HepG2 (cell line): ENCODE results near the gene C2CD2. TPM values are rescaled to one million over a fixed set of nuclear protein-coding genes. Genes with fewer than 3 reads are reported as not detected.

Source experiments
- ATAC-seq: fragments of 200-7000 bp; cut with Tn5 transposase; 3 replicates; pipeline ENCODE4 v1.9.1; 2020; ENCODE audit warnings: mild to moderate bottlenecking, moderate library complexity
- BruUV-seq: library from RNA; stranded (reverse); fragments of 400-500 nt; replicated peaks from 2 replicates; lab custom pipeline; 2021; lab: Mats Ljungman, UMichigan
- CTCF ChIA-PET: fragments of 300-600 bp; formaldehyde crosslinking; extraction: SDS; loops from one replicate; lab custom pipeline; 2021; ENCODE audit warnings: low total read pairs, inconsistent platforms, low intra/inter-chr PET ratio; lab: Yijun Ruan, JAX
- POLR2A ChIA-PET: fragments of 350-600 bp; sonication (Branson Sonifier 250); formaldehyde crosslinking; loops from one replicate; lab custom pipeline; 2020; ENCODE audit warnings: antibody characterized with exemption, inconsistent platforms; lab: Yijun Ruan, JAX
- DNase-seq: peaks from one replicate; pipeline ENCODE4 v3.0.0-alpha.2; 2015; ENCODE audit warnings: low spot score
- FAIRE-seq: peaks from 3 replicates; lab custom pipeline; 2011; peaks lifted over from hg19 to GRCh38; lab: Jason Lieb, UNC
- H2AFZ ChIP-seq: one replicate; pipeline ENCODE4 v1.6.1; 2011; ENCODE audit warnings: low read length, inconsistent platforms
- H3K27ac ChIP-seq: fragments of 300-600 bp; 3 replicates; pipeline ENCODE4 v1.8.0; 2011; ENCODE audit warnings: mixed run types, mild to moderate bottlenecking, mixed read lengths, low read length, inconsistent platforms; ENCODE audit not compliant: insufficient read depth; ENCODE audit errors: extremely low read length
- H3K27me3 ChIP-seq, 2 experiments: fragments of 200-600 bp in 1 of 2; 2 replicates in 1 of 2; 3 replicates in 1 of 2; pipeline versions ENCODE4 v1.6.0 to v1.8.0; 2011; ENCODE audit warnings: low read length in 2 of 2, mild to moderate bottlenecking in 2 of 2, moderate library complexity in 2 of 2, inconsistent platforms in 1 of 2; ENCODE audit not compliant: insufficient read depth in 2 of 2, control insufficient read depth in 1 of 2
- H3K36me3 ChIP-seq, 2 experiments: fragments of 200-600 bp in 1 of 2; replicated peaks in 1 of 2; 2 replicates in 1 of 2; 3 replicates in 1 of 2; pipeline versions ENCODE4 v1.5.1 to v1.8.0; 2011; ENCODE audit warnings: low read length in 2 of 2, inconsistent platforms in 1 of 2; ENCODE audit not compliant: insufficient read depth in 2 of 2, control insufficient read depth in 1 of 2
- H3K4me1 ChIP-seq: 2 replicates; pipeline ENCODE4 v1.5.1; 2012; ENCODE audit warnings: low read length, inconsistent platforms; ENCODE audit not compliant: insufficient read depth
- H3K4me2 ChIP-seq: 2 replicates; pipeline ENCODE4 v1.6.0; 2011; ENCODE audit warnings: low read depth, low read length, inconsistent platforms
- H3K4me3 ChIP-seq, 3 experiments: fragments of 200-600 bp in 1 of 3; sonication (generic), shearing (Covaris generic) in 1 of 3; replicated peaks in 1 of 3; 2 replicates each; pipeline ENCODE4 v1.5.1; 2011 to 2016; ENCODE audit warnings: low read length in 3 of 3, inconsistent platforms in 2 of 3, low read depth in 2 of 3, mild to moderate bottlenecking in 2 of 3, control low read depth in 1 of 3, mixed read lengths in 1 of 3; ENCODE audit not compliant: insufficient read depth in 1 of 3
- H3K79me2 ChIP-seq: one replicate; pipeline ENCODE4 v1.6.1; 2011; ENCODE audit warnings: low read length, inconsistent platforms; ENCODE audit not compliant: insufficient read depth
- H3K9ac ChIP-seq: 2 replicates; pipeline ENCODE4 v1.6.0; 2011; ENCODE audit warnings: mild to moderate bottlenecking, low read depth, low read length, inconsistent platforms; ENCODE audit not compliant: insufficient read depth
- H3K9me3 ChIP-seq: 2 replicates; pipeline ENCODE4 v1.5.1; 2012; ENCODE audit warnings: mild to moderate bottlenecking, low read length
- H4K20me1 ChIP-seq: 2 replicates; pipeline ENCODE4 v1.6.0; 2011; ENCODE audit warnings: inconsistent platforms, mild to moderate bottlenecking, low read length, moderate library complexity; ENCODE audit not compliant: insufficient read depth
- ATF3 ChIP-seq: sonication (generic); formaldehyde crosslinking; IDR thresholded peaks from 2 replicates; pipeline ENCODE4 v1.4.0; 2020; ENCODE audit warnings: missing genetic modification reagents
- ELF4 ChIP-seq: sonication (generic); formaldehyde crosslinking; IDR thresholded peaks from 2 replicates; pipeline ENCODE4 v1.5.0; 2020; ENCODE audit warnings: missing genetic modification reagents, mild to moderate bottlenecking, moderate library complexity, borderline replicate concordance
- FOXK2 ChIP-seq: fragments of 450-650 bp; IDR thresholded peaks from 2 replicates; pipeline ENCODE4 v1.6.1; 2016
- GZF1 ChIP-seq: sonication (generic); formaldehyde crosslinking; IDR thresholded peaks from 2 replicates; pipeline ENCODE4 v1.5.1; 2020; ENCODE audit warnings: mild to moderate bottlenecking, missing genetic modification reagents
- HNF4G ChIP-seq, 2 experiments: sonication (generic) in 1 of 2; formaldehyde crosslinking in 1 of 2; IDR thresholded peaks; 2 replicates each; pipeline versions ENCODE4 v1.4.0 to v1.6.1; 2011 to 2020; ENCODE audit warnings: borderline replicate concordance in 2 of 2, low read depth in 2 of 2, mild to moderate bottlenecking in 2 of 2, low read length in 1 of 2, missing genetic modification reagents in 1 of 2, moderate library complexity in 1 of 2
- NFRKB ChIP-seq: fragments of 450-650 bp; IDR thresholded peaks from 2 replicates; pipeline ENCODE4 v1.6.1; 2017
- NONO ChIP-seq, 2 experiments: fragments of 450-650 bp in 1 of 2; sonication (generic) in 1 of 2; formaldehyde crosslinking in 1 of 2; IDR thresholded peaks in 1 of 2; conservative IDR thresholded peaks in 1 of 2; 2 replicates each; pipeline versions ENCODE4 v1.6.1 to v1.8.0; 2017 to 2022; ENCODE audit warnings: mild to moderate bottlenecking in 1 of 2, missing genetic modification reagents in 1 of 2, moderate library complexity in 1 of 2
- NR2F2 ChIP-seq: IDR thresholded peaks from 2 replicates; pipeline ENCODE4 v1.6.1; 2012; ENCODE audit warnings: low read depth, inconsistent platforms, borderline replicate concordance
- REL ChIP-seq: sonication (generic); formaldehyde crosslinking; conservative IDR thresholded peaks from 2 replicates; pipeline ENCODE4 v1.8.0; 2022; ENCODE audit warnings: mild to moderate bottlenecking, missing genetic modification reagents, moderate library complexity
- ZFY ChIP-seq: sonication (generic); formaldehyde crosslinking; IDR thresholded peaks from 2 replicates; pipeline ENCODE4 v1.4.0; 2020; ENCODE audit warnings: missing genetic modification reagents
- ZNF230 ChIP-seq: sonication (generic); formaldehyde crosslinking; IDR thresholded peaks from 2 replicates; pipeline ENCODE4 v1.4.0; 2020; ENCODE audit warnings: mild to moderate bottlenecking, missing genetic modification reagents
- ZNF678 ChIP-seq: sonication (generic); formaldehyde crosslinking; IDR thresholded peaks from 2 replicates; pipeline ENCODE4 v1.4.0; 2020; ENCODE audit warnings: mild to moderate bottlenecking, missing genetic modification reagents
- ZNF749 ChIP-seq: sonication (generic); formaldehyde crosslinking; IDR thresholded peaks from 2 replicates; pipeline ENCODE4 v1.8.0; 2022; ENCODE audit warnings: mild to moderate bottlenecking, missing genetic modification reagents, moderate library complexity, borderline replicate concordance
- ZNF770 ChIP-seq: sonication (generic); formaldehyde crosslinking; IDR thresholded peaks from 2 replicates; pipeline ENCODE4 v1.5.0; 2020; ENCODE audit warnings: mild to moderate bottlenecking, missing genetic modification reagents
- ZSCAN20 ChIP-seq: sonication (generic); formaldehyde crosslinking; IDR thresholded peaks from 2 replicates; pipeline ENCODE4 v1.4.0; 2020; ENCODE audit warnings: missing genetic modification reagents, mild to moderate bottlenecking, borderline replicate concordance
- WGBS: methylation state at CpG from one replicate; pipeline ENCODE4 v1.1.6; 2017; ENCODE audit warnings: low lambda C conversion rate; 5-methylcytosine and 5-hydroxymethylcytosine counted together
- in situ Hi-C: cut with HindIII; loops from 2 replicates; pipeline ENCODE4 v1.10.0; 2017; ENCODE audit warnings: low pct_unique_long_range_greater_than_20kb; ENCODE audit not compliant: extremely low pct_ligation_motif_present
- intact Hi-C: fragments of 100-400 bp; cut with micrococcal nuclease; formaldehyde crosslinking; loops from one replicate; pipeline ENCODE4 v1.10.0; 2022; ENCODE audit not compliant: unreplicated experiment
- polyA plus RNA-seq, 8 experiments: library from polyadenylated mRNA; depleted of rRNA in 3 of 8; stranded (reverse) in 7 of 8; unstranded in 1 of 8; fragments of >200 nt; fragmentation: Illumina TruSeq in 4 of 8; extraction: Trizol in 4 of 8; gene quantifications; 2 replicates each; pipeline versions ENCODE4 v1.2.1 to v1.2.3, GENCODE V29; 2011 to 2016; ENCODE audit warnings: low read depth in 4 of 8, missing spikeins in 1 of 8, mixed read lengths in 1 of 8; ENCODE audit not compliant: insufficient read depth in 1 of 8
- total RNA-seq, 5 experiments: library from RNA; depleted of rRNA; stranded (reverse); fragments of >200 nt; fragmentation: Illumina TruSeq; extraction: Trizol; gene quantifications; 2 replicates each; pipeline ENCODE4 v1.2.3, GENCODE V29; 2016; ENCODE audit warnings: low read depth in 1 of 5
- TF ChIP-seq, protein P1 (sequence below): sonication (generic); formaldehyde crosslinking; conservative IDR thresholded peaks from 2 replicates; pipeline ENCODE4 v1.4.0; 2020; ENCODE audit warnings: mild to moderate bottlenecking, missing genetic modification reagents, moderate library complexity

The C2CD2 gene
- total and polyA plus RNA-seq, 2 of the 13 experiments (the other 11 are each of a cell fraction or from before 2014, with no cell fraction given), result 12.5 to 19.7 TPM

DNA sequence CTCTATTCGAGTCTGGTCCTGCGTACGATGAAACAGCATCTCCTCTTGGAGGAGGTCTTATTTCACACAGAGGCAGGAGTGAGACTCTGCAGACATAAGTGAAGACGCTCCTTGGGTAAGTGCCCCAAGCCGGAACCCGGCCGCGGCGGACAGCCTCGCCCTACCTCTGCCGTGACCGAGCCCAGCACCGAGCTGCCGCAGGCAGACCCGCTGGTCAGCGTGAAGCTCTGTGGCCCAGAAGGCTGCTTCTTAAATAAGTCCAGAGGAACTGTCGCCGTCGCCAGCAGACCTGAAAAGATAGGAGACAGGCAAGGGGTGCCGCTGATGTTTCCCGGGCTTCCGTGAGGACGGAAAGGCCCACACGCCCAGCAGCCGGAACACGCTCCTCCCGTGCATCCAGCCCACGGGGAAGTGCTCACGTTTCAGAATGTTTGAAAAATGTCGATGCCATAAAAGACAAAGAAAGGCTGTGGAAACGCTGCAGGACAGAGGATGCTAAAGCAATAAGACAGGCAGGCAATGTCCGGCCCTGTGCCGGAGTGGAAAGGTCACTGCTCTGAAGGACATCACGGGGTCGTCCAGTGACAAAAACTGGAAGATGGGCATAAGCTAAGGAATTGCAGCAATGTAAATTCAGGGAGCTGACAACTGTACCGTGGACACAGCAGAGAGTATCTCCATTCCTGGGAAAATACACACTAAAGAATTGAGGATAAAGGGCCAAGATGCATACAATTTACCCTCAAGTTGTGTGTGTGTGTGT is 46.1 kb downstream of the C2CD2 start:
- CTCF ChIA-PET, result no interaction called here
- POLR2A ChIA-PET, result no interaction called here
- FAIRE-seq (no peak), DNase-seq (no peak), ATAC-seq (no peak)
- intact Hi-C loops (no loop called here), in situ Hi-C loops (no loop called here)
- Histone ChIP-seq H3K4me2 (no peak overlapping the region), H3K36me3 (peaks cover 1 to 44% of the 10 kb centered on the region in 2 experiments; a peak in 4 of 5 replicates), H3K27me3 (no peaks in the 10 kb centered on the region), H3K4me1 (0 out of 2 replicates have a peak, but pooled peaks cover 8% of the 10 kb centered on the region), H3K79me2 (no peaks in the 10 kb centered on the region), H2AFZ (no peak overlapping the region), H3K27ac (no peak overlapping the region), H3K4me3 (no peak overlapping the region), H3K9me3 (no peaks in the 10 kb centered on the region), H4K20me1 (no peaks in the 10 kb centered on the region), H3K9ac (no peak overlapping the region)
- 94% methylated on average over 30 of the region's 36 CpGs for WGBS
- no TSS peak for BruUV-seq
- TF ChIP-seq NFRKB (no peak), FOXK2 (no peak), HNF4G (IDR thresholded peaks at IDR 0.05; ENCODE audit: borderline replicate concordance, low read depth, low read length) (no peak), HNF4G (CRISPR knock-in tag; IDR thresholded peaks at IDR 0.05; ENCODE audit: borderline replicate concordance, low read depth) (no peak), REL (no peak), NR2F2 (no peak), ZNF749 (no peak), NONO (IDR thresholded peaks at IDR 0.05) (no peak), NONO (CRISPR knock-in tag; conservative IDR thresholded peaks at IDR 0.05) (no peak), ZNF770 (CRISPR knock-in tag) (no peak), ELF4 (CRISPR knock-in tag) (no peak), ZNF678 (CRISPR knock-in tag) (no peak), ZFY (CRISPR knock-in tag) (no peak), ZNF230 (CRISPR knock-in tag) (no peak), GZF1 (CRISPR knock-in tag) (no peak), ATF3 (no peak), ZSCAN20 (CRISPR knock-in tag) (no peak)
- TF ChIP-seq, protein P1, sequence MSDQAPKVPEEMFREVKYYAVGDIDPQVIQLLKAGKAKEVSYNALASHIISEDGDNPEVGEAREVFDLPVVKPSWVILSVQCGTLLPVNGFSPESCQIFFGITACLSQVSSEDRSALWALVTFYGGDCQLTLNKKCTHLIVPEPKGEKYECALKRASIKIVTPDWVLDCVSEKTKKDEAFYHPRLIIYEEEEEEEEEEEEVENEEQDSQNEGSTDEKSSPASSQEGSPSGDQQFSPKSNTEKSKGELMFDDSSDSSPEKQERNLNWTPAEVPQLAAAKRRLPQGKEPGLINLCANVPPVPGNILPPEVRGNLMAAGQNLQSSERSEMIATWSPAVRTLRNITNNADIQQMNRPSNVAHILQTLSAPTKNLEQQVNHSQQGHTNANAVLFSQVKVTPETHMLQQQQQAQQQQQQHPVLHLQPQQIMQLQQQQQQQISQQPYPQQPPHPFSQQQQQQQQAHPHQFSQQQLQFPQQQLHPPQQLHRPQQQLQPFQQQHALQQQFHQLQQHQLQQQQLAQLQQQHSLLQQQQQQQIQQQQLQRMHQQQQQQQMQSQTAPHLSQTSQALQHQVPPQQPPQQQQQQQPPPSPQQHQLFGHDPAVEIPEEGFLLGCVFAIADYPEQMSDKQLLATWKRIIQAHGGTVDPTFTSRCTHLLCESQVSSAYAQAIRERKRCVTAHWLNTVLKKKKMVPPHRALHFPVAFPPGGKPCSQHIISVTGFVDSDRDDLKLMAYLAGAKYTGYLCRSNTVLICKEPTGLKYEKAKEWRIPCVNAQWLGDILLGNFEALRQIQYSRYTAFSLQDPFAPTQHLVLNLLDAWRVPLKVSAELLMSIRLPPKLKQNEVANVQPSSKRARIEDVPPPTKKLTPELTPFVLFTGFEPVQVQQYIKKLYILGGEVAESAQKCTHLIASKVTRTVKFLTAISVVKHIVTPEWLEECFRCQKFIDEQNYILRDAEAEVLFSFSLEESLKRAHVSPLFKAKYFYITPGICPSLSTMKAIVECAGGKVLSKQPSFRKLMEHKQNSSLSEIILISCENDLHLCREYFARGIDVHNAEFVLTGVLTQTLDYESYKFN (CRISPR knock-in tag), result no peak
